HG02588 (cell line): ENCODE measurements around the gene ANKFN1.

ENCODE experiments used
- ATAC-seq: cut with Tn5 transposase; IDR thresholded peaks from one replicate; pipeline ENCODE4 v1.9.1; 2021; ENCODE audit warnings: mild to moderate bottlenecking, moderate library complexity; ENCODE audit not compliant: unreplicated experiment

Gene ANKFN1

GRCh38 chr17:56178203-56178602 lies 24.9 kb downstream of the ANKFN1 start:
- ATAC-seq, result no peak

DNA sequence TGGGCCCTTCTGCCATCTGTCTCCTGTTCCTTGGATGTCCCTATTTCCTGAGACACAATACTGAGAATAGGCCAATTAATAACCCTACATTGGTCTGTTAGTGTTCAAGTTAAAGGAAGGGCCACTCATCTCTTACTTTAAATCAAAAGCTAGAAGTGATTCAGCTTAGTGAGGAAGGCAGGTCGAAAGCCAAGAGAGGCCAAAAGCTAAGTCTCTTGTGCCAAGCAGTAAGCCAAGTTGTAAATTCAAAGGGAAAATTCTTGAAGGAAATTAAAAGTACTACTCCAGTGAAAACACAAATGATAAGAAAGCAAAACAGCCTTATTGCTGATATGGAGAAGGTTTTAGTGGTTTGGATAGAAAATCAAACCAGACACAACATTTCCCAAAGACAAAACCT lies 28.8 kb downstream of the ANKFN1 start:
- no peak for ATAC-seq

DNA sequence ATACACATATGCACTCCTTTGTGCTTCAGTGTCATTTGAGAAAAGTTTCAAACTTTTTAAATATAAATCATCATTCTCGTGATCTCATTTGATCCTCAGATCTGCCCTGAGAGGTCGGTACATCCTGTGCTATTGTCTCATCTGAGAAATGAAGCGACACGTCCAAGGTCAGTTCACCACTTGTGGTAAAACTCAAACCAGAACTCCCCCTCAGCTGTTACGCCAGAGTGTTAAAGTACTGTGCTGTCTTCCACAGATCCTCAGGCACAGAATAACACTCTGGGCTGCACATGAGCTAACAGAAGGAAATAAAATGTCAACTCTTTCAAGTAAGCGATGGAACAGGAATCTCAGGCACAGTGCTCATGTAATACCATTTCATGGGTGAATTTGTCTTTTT lies 31.4 kb downstream of the ANKFN1 start:
- no peak for ATAC-seq

- ATAC-seq, result no peak
Measured at GRCh38 chr17:56185491-56186221, 32.4 kb downstream of the ANKFN1 start.

GRCh38 chr17:56186222-56186786 lies 33.0 kb downstream of the ANKFN1 start:
- no peak for ATAC-seq

- ATAC-seq, result no peak
Measured at GRCh38 chr17:56203430-56203829, 50.2 kb downstream of the ANKFN1 start.

DNA sequence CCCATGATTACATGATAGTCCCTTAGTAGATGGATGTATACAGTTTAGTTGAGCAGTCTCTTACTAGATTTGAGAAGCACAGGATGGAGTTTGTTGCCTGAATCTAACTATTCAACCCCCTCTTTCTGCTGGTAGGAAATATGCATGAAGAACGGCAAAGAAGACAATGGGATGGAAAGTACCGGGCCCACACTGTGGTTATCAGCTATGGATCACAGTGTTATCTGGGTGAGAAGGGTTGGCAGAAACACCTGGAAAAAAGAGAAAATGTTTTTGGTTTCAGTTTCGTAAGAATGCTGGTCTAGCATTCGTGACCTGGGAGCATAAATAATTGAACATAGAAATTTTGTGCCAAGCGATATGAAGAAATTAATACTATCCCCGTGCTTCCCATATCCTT lies 53.1 kb downstream of the ANKFN1 start:
- no peak for ATAC-seq

GRCh38 chr17:56213031-56213430 lies 59.8 kb downstream of the ANKFN1 start:
- ATAC-seq, result no peak

DNA sequence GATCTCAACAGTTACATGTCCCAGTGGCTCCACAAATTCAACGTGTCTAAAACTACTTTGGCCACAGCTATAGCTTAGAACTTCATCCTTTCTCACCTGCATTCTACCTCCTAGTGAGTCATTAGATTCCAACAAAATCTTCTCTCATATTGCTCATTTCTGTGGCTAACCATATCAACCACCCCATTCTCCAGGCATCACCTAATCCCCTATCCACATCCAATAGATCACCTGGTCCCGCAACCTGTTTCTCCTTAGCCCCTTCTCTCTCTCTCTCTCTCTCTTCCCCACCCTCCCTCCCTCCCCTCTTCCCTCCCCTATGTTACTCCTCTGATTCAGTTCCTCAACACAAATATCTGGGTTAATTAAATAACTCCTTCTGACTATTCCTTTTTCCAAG lies 64.6 kb downstream of the ANKFN1 start:
- no peak for ATAC-seq

- no peak for ATAC-seq
Measured at GRCh38 chr17:56222255-56222654, 69.0 kb downstream of the ANKFN1 start.

- no peak for ATAC-seq
Measured at GRCh38 chr17:56230660-56231059, 77.4 kb downstream of the ANKFN1 start.

- no peak for ATAC-seq
Measured at GRCh38 chr17:56231252-56231651, 78.0 kb downstream of the ANKFN1 start.

DNA sequence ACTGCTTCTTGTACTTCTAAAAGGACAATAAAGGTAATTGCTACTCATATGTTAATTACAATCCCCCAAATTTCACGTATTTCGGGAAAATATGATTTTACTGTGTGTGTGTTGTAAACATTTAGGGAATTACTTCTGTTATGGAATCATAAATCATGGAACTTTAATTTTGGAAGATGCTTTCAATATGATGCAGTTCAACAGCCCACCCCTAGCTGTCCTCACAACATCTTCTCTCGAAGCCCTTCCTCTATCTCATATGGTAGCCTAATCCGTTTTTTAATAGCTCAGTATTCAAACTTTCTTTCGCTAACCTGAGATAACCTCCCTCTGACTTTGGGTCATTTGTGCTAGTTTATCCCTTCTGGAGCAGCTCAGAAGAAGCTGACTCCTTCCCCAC lies 78.4 kb downstream of the ANKFN1 start:
- ATAC-seq, result no peak

- ATAC-seq, result no peak
Measured at GRCh38 chr17:56244268-56244890, 91.1 kb downstream of the ANKFN1 start.

DNA sequence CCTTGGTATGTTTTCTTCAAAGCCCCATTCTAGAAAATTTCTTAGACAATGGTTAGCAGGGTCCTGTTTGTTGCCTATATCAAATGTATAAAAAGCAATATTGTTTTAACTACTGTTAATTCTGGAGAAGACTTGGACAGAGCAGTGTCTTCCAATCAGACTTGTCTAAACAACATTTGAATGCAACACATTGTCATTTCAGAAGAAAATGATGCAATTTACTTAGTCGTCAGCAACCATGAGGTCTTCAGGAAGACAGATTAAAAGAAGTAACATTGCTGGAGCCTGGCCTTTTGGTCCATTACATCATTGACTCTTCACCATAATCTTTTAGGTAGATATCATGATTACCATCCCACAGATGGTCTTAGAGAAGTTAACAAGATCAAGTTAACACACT lies 94.5 kb downstream of the ANKFN1 start:
- ATAC-seq, result no peak

GRCh38 chr17:56257075-56257474 lies 103.8 kb downstream of the ANKFN1 start:
- no peak for ATAC-seq

- no peak for ATAC-seq
Measured at GRCh38 chr17:56260376-56261002, 107.2 kb downstream of the ANKFN1 start.

- ATAC-seq, result no peak
Measured at GRCh38 chr17:56262803-56263202, 109.5 kb downstream of the ANKFN1 start.

DNA sequence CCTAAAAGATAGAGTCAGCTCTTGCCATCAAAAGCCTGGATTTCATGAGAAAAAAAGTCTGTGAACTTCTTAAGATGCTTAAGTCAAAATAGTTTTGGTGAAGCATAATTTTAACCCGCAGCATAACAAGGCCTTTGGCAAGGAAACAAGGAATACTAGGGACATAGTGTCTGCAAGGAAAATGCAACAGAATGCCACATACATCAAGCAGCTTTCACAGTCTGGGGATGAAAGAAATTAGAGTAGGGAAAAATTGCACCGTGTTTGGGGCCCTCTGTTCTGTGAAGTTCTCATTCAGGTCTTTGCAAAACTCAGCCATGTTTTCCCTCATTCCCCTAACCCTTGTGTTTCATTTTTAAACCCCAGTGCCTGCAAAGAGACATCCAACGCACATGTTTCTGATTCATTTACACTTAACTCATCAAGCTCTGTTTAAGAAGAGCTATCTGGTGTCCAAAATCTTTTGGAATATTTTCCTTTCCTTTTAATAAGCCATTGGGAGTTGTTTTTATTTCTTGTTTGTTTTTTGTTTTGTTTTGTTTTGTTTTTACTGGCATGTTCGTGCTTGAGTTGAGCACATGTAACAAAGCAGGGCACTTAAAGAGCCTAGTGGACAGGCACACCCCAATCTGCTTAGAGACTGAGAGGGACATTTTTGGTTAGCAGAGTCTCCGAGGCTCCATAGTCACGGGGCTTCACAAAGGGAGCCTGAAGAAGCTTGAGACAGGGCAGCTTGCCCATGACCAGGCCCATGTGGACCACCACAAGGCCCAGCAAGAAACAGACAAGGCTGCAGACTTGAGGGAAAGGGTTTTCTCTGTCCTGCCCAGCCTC lies 116.5 kb downstream of the ANKFN1 start:
- no peak for ATAC-seq

- ATAC-seq, result no peak
Measured at GRCh38 chr17:56274491-56274890, 121.2 kb downstream of the ANKFN1 start.

GRCh38 chr17:56284482-56284881 lies 131.2 kb downstream of the ANKFN1 start:
- ATAC-seq, result no peak
